Measurements from ENCODE around the gene GPR15LG. TPM values are rescaled to one million over a fixed set of nuclear protein-coding genes. Genes with fewer than 3 reads are reported as not detected.

The GPR15LG gene
- total RNA-seq, 1 experiment from 2014 or later = not detected

GRCh38 chr10:84201682-84202081 lies 28.1 kb downstream of the GPR15LG start:
- no peaks in the 10 kb centered on the region for H3K79me2 ChIP-seq (ENCODE audit: insufficient read depth, low read length)
- H2AFZ ChIP-seq (ENCODE audit: low read depth, low read length, poor library complexity, severe bottlenecking) = no peak overlapping the region
- H3K9me3 ChIP-seq (ENCODE audit: control insufficient read depth in 1 of 2, insufficient read depth in 1 of 2, low read depth in 1 of 2, low read length in 2 of 2) = no peaks in the 10 kb centered on the region
- no peak overlapping the region for H3K27ac ChIP-seq (ENCODE audit: low read depth, low read length)
- no peaks in the 10 kb centered on the region for H4K20me1 ChIP-seq (ENCODE audit: insufficient read depth)
- H3K9me2 ChIP-seq (ENCODE audit: insufficient read depth) = no peaks in the 10 kb centered on the region
- TF ChIP-seq ZBTB33 (IDR thresholded peaks at IDR 0.05; ENCODE audit: extremely low read depth, insufficient replicate concordance, low read length) (no peak), ELF1 (IDR thresholded peaks at IDR 0.05; ENCODE audit: borderline replicate concordance, low read depth) (no peak), CBX3 (IDR thresholded peaks at IDR 0.05; ENCODE audit: low read depth) (no peak), JUND (IDR thresholded peaks at IDR 0.05) (no peak), FOSL1 (IDR thresholded peaks at IDR 0.05; ENCODE audit: low read depth) (no peak), EGR1 (IDR thresholded peaks at IDR 0.05; ENCODE audit: low read depth) (no peak)
- no peak overlapping the region for H3K4me3 ChIP-seq (replicated peaks in 1 of 2; ENCODE audit: low read depth in 1 of 2, low read length in 2 of 2)
- CTCF ChIA-PET = interaction anchor here (1.3 kb wide), 1 partner anchor 9 kb away, joined by 3 read pairs; no protein-coding TSS in a partner anchor
- H3K4me2 ChIP-seq (ENCODE audit: low read length) = no peak overlapping the region
- no peaks in the 10 kb centered on the region for H3K36me3 ChIP-seq (ENCODE audit: control insufficient read depth in 1 of 2, insufficient read depth in 2 of 2, low read length in 2 of 2)
- POLR2A ChIA-PET = no interaction called here
- no TSS peak for BruUV-seq (replicated peaks)
- peaks cover 12% of the 10 kb centered on the region for H3K27me3 ChIP-seq (ENCODE audit: insufficient read depth, low read length)
- ATAC-seq = no peak
- H3K9ac ChIP-seq (ENCODE audit: low read length) = no peak overlapping the region
- no peak for DNase-seq (ENCODE audit: low read depth, low spot score)
- no peaks in the 10 kb centered on the region for H3K4me1 ChIP-seq (ENCODE audit: control insufficient read depth in 1 of 2, insufficient read depth in 2 of 2, low read length in 2 of 2)
- RAD21 ChIA-PET (ENCODE audit: low non-redundant PET in 1 of 2, low total read pairs in 2 of 2, uncharacterized antibody in 2 of 2, unreplicated experiment in 2 of 2) = no interaction called here
- intact Hi-C loops (cut with micrococcal nuclease) = no loop called here

GRCh38 chr10:84202349-84202748 lies 28.7 kb downstream of the GPR15LG start:
- Histone ChIP-seq H3K9me2 (ENCODE audit: insufficient read depth) (no peaks in the 10 kb centered on the region), H3K79me2 (ENCODE audit: insufficient read depth, low read length) (no peaks in the 10 kb centered on the region), H3K4me2 (ENCODE audit: low read length) (no peak overlapping the region), H2AFZ (ENCODE audit: low read depth, low read length, poor library complexity, severe bottlenecking) (no peak overlapping the region), H3K36me3 (ENCODE audit: control insufficient read depth in 1 of 2, insufficient read depth in 2 of 2, low read length in 2 of 2) (no peaks in the 10 kb centered on the region), H3K9ac (ENCODE audit: low read length) (no peak overlapping the region), H3K4me1 (ENCODE audit: control insufficient read depth in 1 of 2, insufficient read depth in 2 of 2, low read length in 2 of 2) (no peaks in the 10 kb centered on the region), H3K27me3 (ENCODE audit: insufficient read depth, low read length) (peaks cover 14% of the 10 kb centered on the region), H3K27ac (ENCODE audit: low read depth, low read length) (no peak overlapping the region), H3K4me3 (replicated peaks in 1 of 2; ENCODE audit: low read depth in 1 of 2, low read length in 2 of 2) (no peak overlapping the region), H4K20me1 (ENCODE audit: insufficient read depth) (no peaks in the 10 kb centered on the region), H3K9me3 (ENCODE audit: control insufficient read depth in 1 of 2, insufficient read depth in 1 of 2, low read depth in 1 of 2, low read length in 2 of 2) (no peaks in the 10 kb centered on the region)
- no peak for ATAC-seq
- intact Hi-C loops (cut with micrococcal nuclease) = no loop called here
- no TSS peak for BruUV-seq (replicated peaks)
- ChIA-PET RAD21 (ENCODE audit: low non-redundant PET in 1 of 2, low total read pairs in 2 of 2, uncharacterized antibody in 2 of 2, unreplicated experiment in 2 of 2) (no interaction called here), POLR2A (no interaction called here), CTCF (interaction anchor here (1.3 kb wide), 1 partner anchor 8 kb away, joined by 3 read pairs; no protein-coding TSS in a partner anchor)
- DNase-seq (ENCODE audit: low read depth, low spot score) = no peak
- TF ChIP-seq YY1 (IDR thresholded peaks at IDR 0.05; ENCODE audit: extremely low read depth, insufficient replicate concordance, low read depth, low read length) (no peak), SIN3A (IDR thresholded peaks at IDR 0.05; ENCODE audit: low read depth) (no peak), MAX (IDR thresholded peaks at IDR 0.05) (no peak), EGR1 (IDR thresholded peaks at IDR 0.05; ENCODE audit: low read depth) (no peak), SRF (IDR thresholded peaks at IDR 0.05; ENCODE audit: low read depth) (no peak), EZH2 (IDR thresholded peaks at IDR 0.05) (no peak), CTCF (IDR thresholded peaks at IDR 0.05 in 2 of 3, conservative IDR thresholded peaks at IDR 0.05 in 1 of 3; ENCODE audit: borderline replicate concordance in 1 of 3, insufficient read depth in 1 of 3, low read depth in 2 of 3, low read length in 2 of 3) (no peak), JUND (IDR thresholded peaks at IDR 0.05) (no peak)
